ENCODE measurements around the gene PCP4. TPM values are rescaled to one million over a fixed set of nuclear protein-coding genes. Genes with fewer than 3 reads are reported as not detected.

PCP4 gene
- polyA plus RNA-seq, 5 donors = 4.6 to 14.3 (median 10.3) TPM

DNA sequence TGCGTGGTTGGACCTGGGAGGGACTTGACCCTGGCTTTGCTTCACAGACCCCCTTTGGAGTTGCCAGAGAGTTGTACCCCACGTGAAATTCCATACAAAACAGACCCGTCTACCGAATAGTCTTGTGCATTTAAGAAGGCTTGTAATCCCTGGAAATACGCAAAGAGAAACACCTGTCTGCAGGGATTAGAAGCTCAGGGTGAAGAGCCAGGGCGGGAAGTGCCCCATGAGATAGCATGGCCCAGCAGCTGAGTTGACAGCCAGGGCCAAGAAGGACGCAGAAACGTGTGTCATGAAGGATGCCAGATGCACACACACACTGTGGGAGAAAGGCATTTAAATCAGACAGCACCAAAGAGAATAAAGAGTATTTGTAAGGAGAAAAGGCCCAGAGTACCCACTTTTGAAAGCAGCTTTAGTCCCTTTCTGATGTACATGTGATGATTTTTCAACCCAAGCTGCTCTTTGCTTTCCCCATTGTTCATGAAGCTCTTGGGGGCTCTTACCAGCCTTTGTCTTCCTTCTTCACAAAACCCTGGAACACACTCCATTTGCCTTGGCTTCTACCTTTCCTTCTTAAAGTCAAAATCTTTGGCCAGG lies 46.6 kb downstream of the PCP4 start:
- no peak for DNase-seq

- DNase-seq = no peak
Measured at GRCh38 chr21:39915881-39916280, 48.6 kb downstream of the PCP4 start.

DNA sequence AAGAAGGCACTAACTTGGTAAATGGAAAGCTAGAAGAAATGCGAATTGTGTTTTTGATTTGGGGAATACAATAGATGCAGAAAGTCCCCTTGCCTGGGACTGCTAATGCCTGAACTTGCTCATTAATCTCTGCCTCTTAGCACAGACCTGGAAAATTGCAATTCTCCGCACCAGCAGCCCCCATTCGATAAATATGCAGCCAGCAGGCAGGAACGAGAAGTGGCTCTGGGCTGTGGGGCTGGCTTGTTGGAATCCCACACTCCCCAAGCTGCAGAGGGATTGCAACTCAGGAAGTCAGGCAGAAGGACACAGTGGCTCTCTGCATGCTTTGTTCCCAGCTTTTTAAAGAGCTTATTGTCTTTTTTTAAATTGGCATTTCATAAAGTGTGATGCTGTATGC lies 51.3 kb downstream of the PCP4 start:
- no peak for DNase-seq

- DNase-seq = no peak
Measured at GRCh38 chr21:39923476-39923875, 56.2 kb downstream of the PCP4 start.

- no peak for DNase-seq
Measured at GRCh38 chr21:39924577-39925308, 57.5 kb downstream of the PCP4 start.

GRCh38 chr21:39927304-39927886 lies 60.2 kb downstream of the PCP4 start:
- DNase-seq = no peak

DNA sequence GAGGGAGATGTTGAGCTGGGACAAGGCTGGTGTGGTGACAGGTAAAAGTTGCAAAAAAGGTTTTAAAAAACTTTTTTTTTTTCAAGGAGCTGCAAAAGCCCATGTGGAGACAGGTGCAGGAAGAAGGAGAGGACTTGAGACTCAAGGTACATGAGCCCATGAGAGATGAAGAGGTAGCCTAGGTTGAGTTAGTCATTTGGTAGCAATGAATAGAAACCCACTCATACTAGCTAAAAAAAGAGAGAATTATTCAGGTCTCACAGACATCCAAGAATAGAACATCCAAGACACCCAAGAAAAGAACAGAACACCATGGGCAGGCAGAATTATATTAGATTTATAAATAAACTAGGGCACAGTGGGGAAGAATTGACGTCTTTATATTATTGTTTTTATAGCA lies 65.1 kb downstream of the PCP4 start:
- no peak for DNase-seq

GRCh38 chr21:39934895-39935294 lies 67.7 kb downstream of the PCP4 start:
- no peak for DNase-seq

DNA sequence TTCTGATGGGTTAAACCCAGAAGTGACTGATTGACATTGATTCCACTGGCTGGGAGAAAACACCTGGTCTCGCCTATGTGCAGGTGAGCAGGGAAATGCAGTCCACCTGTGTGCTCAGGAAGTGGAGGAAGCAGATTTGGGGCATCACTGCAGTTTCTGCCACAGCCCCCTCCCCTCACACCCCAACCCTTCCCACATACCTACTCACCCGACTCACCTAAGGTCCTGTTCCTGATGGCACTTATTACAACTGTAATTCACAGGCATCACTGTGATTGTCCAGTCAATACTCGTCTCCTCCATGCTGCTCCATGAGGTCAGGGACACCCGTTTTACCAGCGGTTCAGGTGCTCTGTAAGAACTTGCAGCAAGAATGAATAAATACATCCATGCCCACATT lies 68.5 kb downstream of the PCP4 start:
- no peak for DNase-seq

DNA sequence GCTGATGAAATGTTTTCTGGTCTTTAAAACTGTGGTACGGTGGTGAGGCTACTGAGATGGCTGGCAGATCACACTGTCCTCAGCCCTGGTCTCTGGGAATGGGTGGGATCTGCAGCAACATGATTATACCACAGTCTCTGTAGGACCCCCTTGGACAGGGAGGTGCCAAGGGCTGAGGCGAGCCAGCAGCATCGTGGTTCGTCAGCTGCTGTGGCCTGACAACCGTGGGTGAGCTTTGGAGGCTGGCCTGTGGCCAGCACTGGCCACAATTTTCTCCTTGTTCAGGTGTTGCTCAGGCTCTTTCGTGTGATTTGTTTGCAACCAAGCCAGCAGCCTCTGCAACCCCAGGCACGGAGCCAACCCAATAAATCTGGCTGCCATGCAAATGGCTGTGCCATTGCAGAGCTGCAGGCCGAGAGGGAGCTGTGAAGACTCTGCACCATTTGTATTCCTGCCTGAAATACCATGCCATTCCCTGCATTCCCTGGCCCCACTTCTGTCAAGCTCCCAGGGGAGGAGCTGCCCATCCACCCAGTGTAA lies 70.9 kb downstream of the PCP4 start:
- DNase-seq = no peak

DNA sequence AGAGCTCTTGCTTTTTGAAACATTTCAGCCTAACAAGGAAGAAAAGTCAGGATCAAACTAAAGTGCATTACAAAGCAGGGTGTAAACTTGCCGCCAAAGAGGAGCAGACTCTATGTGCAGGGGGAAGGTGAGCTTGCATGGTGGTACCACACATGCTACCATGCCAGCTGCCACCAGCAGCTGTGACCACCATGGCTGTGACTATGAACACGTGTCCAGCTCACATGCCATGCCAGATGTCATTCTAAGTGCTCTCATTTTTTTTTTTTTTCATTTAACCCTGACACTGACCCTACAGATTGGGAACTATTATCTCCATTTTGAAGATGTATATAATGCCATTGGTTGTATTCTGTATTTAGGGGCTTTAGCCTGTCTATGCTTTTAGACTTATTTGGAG lies 79.0 kb downstream of the PCP4 start:
- no peak for DNase-seq

- DNase-seq = no peak
Measured at GRCh38 chr21:39947031-39947430, 79.8 kb downstream of the PCP4 start.

- no peak for DNase-seq
Measured at GRCh38 chr21:39951183-39952101, 84.2 kb downstream of the PCP4 start.

- no peak for DNase-seq
Measured at GRCh38 chr21:39952265-39952664, 85.0 kb downstream of the PCP4 start.

- DNase-seq = no peak
Measured at GRCh38 chr21:39954570-39954969, 87.3 kb downstream of the PCP4 start.

- no peak for DNase-seq
Measured at GRCh38 chr21:39955326-39955725, 88.1 kb downstream of the PCP4 start.

GRCh38 chr21:39956586-39956985 lies 89.3 kb downstream of the PCP4 start:
- no peak for DNase-seq

GRCh38 chr21:39958731-39959130 lies 91.5 kb downstream of the PCP4 start:
- no peak for DNase-seq

GRCh38 chr21:39961251-39961650 lies 94.0 kb downstream of the PCP4 start:
- no peak for DNase-seq

DNA sequence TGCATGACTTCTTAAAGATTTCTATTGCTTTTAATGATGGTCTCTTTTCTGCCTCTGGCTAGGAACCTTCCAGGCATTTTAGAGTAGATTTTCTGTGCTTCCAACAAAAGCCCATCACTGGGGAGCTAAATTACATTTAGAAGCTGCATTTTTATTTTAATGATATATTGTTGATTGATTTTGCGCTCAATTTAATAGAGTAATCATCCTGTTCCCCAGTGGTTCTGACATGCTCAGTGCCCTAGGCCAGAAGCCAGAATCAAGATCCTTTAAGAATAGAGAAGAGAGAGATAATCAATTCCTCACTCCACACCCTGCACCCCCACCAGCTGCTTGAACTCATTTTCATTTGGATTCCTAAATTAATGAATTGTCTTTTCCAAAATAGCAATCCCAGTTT lies 97.8 kb downstream of the PCP4 start:
- no peak for DNase-seq

DNA sequence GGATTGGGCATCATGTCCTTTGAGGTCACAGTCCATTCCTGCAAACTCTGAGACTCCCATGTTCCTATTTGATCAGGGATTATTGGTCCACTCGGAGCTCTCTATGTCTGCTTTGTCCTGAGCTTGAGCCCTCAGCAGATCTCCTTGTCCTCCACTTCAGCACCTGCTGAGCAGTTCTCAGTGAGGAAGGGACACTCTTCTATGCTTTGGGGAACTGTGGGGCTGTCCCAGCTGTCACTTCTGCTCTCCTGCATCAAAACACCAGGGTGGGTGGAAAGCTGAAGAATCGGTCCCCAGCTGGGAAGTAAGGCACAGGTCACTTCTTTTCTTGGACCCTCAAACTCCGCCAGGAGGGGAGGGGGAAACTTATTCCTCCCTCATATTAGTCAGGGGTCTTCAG lies 99.5 kb downstream of the PCP4 start:
- DNase-seq = no peak

DNA sequence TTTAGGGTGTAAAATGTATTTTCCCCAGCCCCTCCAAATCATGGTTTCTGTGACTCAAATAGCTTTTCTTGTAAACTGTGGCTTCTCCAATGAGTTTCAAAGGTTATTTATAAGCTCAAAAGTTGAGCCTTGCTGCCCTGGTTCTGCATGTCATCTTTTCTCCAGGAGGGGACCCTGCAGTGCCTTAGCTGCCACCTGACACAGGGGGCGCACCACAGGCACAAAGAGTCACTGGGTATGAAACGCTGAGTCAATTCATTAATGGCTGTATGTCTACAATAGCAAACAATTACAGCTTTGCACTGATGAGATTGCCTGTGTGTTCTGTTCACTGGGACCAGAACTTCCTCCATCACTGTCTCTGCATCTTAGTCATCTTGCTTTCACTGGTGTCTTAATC lies 100.8 kb downstream of the PCP4 start:
- DNase-seq = no peak
